Stimulated activated CD8-positive, alpha-beta memory T cell treated with anti-CD3 and anti-CD28 coated beads, Interleukin-15, amount 100 ng/mL, for 48 hours (primary cell): ENCODE results near the gene ANKRD31.
A peak's percentile ranks its signal among the peaks of the same experiment; 100 is the strongest.
"Not testable (repeated sequence)": the region's sequence is repeated elsewhere in the genome, so short reads cannot be mapped to it uniquely, and the experiment has no call there.

Experiments
- DNase-seq, 2 donors: peaks; one replicate each; pipeline ENCODE4 v3.0.0-alpha.2; 2020; ENCODE audit warnings: low read depth in 2 of 2

The ANKRD31 gene, protein sequence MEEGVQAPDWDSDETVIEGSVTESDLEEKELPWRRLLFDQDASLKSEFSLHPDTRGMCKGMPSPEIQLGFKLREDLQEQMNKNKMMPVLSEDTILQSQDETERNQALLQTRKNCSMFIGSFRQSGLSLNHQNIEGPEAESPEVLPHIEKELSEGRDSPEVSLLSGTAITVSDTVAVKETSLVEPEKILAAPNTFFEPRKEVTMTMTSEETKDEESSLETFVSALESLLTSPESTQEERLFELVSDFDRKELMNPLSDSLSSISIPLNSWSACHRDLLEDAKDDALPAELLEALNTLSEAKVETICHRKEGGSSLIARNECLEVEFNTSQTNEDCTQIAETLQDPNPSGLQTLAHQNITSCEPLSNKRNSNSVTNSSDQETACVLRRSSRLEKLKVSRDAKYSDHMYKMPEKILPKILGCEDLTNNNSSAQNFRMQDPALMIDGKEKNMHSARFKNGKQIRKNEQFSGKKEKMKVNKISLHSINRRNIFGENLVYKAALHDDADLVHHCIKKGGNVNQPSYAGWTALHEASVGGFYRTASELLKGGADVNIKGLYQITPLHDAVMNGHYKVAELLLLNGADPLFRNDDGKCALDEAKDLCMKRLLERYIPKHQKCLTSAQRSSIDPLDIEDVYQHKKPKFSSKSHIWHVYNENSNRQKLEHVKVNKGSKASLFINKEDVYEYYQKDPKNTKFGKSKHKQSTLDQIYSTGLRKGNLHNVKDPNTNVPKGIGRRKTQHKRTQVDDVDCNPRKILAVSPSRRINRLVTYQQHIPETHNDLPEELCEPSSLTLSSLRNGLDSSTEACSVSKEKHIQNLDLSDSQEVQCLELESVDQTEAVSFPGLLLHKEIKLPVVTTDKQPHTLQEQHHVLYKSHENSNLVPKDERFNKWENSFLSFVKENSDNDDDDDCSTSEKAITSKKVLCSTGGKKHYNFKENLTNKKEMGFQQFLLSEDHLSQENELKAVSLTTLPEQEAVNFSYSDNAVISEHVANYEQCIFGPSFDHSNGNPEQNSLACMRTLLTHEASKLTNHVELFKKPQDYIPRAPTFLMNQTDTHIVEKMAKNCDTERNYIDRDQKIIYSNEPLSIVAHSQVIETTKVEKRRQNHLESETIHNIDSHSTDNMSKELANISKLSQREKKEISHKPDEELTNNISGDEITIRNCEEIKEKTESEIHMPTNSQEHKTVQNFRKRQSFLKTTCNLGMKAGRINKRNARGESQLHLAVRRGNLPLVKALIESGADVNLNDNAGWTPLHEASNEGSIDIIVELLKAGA (N-terminal part only)

DNA sequence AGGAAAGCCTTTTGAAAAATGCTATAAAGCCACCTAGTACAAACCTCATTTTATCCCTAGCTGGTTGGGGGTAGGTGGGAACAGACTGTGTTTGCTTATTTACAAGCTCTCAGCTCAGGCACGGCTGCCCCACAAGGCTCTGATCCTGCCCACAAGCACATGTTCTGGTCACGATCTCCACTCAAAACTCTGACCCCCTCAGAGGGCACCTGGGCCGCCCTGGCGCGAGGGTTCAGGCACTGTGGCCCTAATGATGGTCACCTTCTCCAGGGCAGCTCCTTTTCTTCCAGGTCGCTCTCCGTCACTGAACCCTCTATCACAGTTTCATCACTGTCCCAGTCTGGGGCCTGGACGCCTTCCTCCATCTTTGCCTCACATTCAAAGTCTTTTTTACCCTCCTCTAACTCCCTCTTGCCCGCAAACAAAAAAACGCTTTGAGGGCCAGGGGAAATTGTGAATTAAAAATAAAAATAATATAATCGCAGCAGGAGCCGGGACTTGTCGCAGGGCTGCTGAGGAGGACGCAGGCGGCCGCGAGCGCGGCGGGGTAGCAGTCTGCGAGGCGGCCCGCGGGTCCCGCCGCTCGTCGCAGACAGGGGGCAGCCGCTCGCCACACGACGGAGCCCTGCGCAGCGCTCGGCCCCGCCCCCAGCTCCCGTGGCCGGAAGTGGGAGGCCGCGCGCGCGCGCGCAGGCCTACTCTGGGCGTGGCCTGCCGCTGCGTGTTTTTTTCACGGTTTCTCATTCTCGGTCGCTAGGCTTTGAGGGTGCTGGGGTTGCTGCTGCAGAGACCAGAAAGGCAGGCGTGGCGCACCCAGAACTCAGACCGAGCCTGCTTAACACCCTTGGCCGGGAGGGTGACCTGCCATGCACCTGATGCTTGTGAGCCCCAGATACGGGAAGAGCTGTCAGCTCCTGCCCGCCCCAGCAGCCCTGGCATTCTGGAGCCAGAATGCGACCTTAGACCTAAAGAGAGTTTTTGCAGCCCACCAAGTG is at the start of gene ANKRD31:
ANKRD31 (minus strand) TSS at position 557 of the 995 bp plus-strand sequence; CDS start at position 365, 192 bp downstream.
- DNase-seq = peak; percentile 79 to 84

DNA sequence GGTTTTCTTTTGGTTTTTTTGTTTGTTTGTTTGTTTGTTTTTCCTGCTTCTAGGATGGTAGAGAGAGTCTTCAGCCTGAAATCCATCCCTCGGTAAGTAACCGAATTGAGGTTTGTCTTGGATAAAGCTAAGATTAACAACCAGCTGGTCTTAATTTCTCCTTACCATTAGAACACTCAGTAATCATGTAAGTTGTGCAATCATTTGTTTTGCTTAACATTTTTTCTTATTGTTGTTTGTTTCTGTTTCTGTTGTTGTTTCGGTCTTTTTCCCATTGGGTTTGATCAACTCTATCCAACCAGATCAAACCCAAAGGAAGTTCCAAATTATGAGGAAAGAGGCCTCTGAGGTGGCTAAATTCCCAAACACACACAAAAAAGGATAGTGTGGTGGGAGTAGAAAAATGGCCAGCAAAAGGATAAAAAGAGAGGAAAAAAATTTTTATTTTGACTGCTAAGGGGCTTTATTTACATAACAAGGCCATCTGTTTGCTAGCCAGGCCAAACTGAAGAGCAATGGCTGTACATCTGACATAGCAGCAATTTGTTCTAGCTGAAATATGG is 49.6 kb upstream of the ANKRD31 start:
- no peak for DNase-seq

DNA sequence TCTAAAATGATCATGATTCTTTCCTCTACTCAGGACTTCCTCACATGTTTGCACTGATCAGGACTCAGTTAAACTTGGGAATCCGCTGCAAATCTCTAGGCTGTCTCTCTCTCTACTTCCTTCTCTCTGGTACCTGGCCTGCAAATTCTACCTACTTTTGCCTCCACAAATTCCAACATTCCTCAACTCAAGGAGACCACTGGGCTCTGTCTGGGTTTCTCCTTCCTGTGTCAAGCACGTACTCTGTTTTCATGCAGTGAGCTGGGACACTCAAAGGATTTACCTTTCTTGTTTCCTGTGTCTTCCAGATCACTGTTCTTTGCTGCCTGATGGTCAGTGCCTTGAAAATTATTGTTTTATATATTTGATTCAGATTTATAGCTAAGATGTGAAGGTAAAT is 45.9 kb upstream of the ANKRD31 start:
- no peak for DNase-seq

DNA sequence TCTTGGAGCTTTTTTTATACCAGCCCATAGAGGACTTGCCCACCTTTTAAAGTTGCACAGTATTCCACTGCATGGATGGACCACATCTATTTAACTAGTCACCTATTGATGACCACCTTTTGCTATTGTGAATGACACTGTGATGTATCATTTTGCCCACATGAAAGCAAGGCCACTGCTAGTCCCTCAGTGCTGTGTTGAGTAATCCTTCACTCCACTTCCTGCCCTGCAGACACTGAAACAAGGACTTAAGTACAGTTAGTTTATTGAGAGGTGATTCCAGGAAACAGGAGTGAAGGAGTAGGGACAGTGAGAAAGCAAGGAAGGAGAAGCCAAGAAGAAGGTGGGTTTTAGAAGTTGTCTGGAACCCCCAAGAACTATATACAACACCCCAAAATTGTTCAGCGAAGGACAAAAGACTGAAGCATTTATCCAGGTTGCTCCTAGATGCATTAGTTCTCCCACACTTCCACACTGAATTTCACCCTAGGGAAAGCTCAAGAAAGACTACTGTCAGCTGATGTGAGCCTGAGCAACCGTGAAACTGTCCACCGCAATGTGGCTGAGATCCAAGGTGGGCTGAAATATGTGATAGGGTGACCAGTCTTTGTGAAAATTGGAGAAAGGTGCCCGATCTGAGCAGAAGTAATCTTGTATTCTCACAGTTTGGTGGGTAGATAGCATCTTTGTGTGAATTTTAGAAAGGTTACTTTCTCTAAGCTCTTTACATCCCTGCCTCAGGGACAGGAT is 45.2 kb upstream of the ANKRD31 start:
- DNase-seq = no peak

DNA sequence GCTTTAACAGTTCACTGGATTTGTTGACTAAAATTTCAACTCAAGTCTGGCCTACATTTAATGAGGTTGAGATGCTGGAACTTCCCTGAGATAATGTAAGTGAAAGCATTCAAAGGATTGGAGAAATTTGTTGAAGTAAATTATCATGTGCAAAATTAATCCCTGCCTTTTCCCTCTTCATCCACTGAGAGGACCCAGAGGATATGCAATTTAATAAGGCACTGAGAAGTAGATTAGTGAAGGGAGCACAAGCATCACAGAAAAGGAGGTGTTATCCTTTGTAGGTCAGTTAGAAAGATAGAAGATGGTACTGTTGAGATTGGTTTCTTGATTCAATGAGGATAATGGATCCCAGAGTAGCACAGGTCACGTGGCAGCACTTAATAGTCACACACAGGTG is 42.6 kb upstream of the ANKRD31 start:
- DNase-seq = no peak

DNA sequence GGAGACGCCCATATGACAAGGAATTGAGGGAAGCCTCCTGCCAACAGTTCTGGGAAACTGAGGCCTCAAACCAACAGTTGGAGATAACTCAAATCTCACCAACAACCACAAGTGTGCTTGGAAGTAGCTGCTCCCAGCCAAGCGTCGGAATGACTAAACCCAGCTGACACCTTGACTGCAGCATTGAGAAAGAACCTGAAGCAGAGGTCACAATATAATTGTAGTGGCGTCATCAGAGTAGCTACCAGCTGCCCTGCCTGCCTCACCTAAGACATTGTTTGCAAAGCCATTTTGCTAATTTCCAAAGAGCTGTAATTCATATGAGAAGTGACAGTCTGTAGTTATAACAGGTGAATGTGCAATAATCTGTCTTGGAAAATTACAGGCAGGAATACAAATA is 40.8 kb upstream of the ANKRD31 start:
- no peak for DNase-seq

DNA sequence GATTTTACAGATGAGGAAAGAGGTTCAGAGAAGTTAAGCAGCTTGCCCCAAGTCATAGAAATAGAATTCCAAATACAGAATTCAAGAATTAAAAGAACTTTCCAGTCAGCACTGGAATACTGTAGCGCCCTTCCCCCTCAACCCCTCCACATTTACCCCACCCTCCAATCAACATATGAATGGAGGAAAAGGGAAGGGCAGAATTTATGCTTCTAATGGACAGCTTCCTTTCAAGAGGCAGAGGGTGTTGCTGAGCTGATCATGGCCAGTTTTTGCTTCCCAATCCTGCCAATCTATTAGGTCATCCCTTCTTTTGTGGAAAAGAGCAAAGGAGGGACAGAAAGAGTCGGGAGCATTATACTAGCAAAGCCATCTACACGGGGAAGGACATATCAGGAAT is 39.1 kb upstream of the ANKRD31 start:
- no peak for DNase-seq

DNA sequence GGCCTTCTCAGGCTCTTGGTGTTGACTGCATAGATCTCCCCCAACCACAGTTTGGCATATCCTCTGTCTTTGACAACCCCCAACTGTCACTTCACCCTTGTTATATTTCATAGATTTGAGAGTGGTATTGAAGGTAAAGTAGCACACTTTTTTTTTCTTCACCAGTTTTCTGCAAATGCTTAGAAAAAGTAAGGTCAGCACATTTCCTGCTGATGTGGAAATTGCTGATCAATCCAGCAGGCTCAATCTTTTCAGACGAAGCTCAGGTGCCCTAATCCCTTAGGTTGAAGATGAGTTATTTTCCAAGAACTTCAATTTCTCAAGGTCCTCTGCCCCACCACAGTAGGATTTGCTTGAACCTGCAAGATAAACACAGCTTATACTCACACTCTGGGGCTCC is 38.5 kb upstream of the ANKRD31 start:
- DNase-seq = no peak

DNA sequence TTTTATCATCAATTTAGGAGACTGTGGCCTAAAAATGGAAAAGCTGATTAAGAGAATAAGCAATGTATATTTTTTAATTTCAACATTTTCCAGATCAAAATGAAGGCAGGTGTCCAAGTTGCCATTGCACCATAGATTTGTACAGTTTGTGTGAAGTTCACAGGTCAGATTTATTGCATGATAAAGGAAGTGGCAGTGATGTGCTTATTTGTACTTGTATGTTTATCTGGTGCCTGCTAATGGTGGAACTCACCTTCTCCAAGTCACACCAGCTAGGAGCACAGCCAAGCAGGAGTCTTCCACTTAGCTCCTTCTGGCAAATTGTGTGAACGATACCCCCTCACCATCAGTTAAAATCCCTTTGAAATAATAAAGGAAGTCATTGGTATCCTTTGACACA is 37.8 kb upstream of the ANKRD31 start:
- no peak for DNase-seq

DNA sequence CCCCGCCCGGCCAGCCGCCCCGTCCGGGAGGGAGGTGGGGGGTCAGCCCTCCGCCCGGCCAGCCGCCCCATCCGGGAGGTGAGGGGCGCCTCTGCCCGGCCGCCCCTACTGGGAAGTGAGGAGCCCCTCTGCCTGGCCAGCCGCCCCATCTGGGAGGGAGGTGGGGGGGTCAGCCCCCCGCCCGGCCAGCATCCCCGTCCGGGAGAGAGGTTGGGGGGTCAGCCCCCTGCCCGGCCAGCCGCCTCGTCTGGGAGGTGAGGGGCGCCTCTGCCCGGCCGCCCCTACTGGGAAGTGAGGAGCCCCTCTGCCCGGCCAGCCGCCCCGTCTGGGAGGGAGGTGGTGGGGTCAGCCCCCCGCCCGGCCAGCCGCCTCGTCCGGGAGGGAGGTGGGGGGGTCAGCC is 33.9 kb upstream of the ANKRD31 start:
- DNase-seq = not testable (repeated sequence)

DNA sequence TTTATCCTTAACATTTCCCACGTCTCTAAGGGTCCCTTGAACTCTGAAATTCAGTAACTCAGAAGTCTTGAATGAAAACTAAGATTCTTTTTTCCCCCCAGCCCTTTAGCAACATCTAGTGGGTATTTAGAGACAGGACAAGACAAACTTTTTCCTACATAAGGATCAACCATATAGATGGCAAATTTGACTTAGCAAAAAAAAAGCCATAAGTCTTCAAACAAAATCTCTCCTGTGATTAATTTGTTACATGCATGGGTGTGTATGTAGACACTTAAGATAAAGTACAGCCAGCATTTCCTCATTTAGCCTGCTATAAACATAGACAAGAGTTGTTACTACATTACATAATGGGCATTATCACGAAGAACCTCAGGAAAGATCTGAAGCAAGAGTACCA is 29.1 kb upstream of the ANKRD31 start:
- no peak for DNase-seq

DNA sequence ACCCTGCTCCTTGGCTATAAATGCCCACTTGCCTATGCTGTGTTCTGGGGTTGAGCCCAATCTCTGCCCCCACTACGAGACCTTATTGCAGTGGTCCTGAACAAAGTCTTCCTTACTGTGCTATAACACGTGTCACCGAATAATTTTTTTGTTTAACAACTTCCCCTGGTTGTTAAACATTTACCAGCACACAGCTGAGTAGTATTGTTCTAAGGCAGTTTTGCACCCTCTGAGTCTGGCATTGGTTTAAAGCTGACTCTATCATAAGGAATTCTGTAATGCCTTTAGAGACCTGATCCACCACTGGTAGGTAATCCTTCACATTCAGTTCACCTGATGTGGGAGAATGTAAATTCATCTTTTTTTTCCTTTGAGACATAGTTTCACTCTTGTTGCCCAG is 25.6 kb upstream of the ANKRD31 start:
- DNase-seq = no peak

DNA sequence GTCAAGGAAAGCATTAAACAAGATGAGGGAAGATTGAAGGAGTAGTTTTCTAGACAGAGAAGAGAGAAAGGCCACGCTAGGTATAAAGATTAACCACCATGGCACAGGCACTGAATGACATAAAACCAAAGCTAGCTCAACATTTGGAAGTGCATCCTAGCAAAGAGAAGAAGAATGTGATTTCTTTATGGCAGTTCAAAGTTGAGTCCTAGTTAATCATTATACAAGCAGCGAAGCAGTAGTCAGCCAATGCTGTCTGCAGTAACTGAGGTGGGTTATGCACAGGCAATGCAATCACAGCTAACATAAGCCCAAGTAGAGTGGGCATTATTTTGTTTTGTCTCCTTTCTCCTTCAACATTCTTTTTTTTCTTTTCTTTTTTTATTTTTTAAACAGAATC is 24.0 kb upstream of the ANKRD31 start:
- DNase-seq = no peak

DNA sequence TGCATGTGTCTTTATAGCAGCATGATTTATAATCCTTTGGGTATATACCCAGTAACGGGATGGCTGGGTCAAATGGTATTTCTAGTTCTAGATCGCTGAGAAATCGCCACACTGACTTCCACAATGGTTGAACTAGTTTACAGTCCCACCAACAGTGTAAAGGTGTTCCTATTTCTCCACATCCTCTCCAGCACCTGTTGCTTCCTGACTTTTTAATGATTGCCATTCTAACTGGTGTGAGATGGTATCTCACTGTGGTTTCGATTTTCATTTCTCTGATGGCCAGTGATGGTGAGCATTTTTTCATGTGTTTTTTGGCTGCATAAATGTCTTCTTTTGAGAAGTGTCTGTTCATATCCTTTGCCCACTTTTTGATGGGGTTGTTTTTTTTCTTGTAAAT is 13.8 kb upstream of the ANKRD31 start:
- DNase-seq = not testable (repeated sequence)

DNA sequence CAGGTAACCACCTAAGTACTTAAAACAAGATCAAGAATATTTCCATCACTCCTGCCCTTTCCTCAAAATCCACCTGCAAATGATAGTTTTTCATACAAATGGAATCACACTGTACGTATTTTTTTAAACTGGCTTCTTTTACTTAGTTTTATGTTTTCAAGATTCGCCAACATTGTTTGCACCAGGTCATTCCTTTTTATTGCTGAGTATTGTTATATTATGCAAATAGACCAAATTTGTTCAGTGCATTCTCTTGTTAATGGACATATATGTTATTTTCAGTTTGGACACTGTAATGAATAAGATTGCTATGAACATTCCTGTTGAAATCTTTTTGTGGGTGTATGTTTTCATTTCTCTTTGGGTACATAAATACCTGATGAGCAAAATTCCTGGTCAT is 8.3 kb upstream of the ANKRD31 start:
- DNase-seq = no peak

DNA sequence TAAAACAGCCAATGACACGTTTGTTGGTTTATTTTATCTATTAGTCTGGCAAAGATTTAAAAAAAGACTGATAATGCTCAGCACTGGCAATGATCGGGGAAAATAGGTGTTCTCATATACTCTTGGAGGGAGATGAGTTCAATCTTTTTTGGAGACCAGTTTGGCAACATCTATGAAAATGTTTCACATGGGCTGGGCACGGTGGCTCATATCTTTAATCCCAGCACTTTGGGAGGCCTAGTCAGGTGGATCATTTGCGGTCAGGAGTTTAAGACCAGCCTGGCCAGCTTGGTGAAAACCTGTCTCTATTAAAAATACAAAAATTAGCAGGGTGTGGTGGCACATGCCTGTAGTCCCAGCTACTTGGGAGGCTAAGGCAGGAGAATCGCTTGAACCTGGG is 6.8 kb upstream of the ANKRD31 start:
- DNase-seq = no peak

DNA sequence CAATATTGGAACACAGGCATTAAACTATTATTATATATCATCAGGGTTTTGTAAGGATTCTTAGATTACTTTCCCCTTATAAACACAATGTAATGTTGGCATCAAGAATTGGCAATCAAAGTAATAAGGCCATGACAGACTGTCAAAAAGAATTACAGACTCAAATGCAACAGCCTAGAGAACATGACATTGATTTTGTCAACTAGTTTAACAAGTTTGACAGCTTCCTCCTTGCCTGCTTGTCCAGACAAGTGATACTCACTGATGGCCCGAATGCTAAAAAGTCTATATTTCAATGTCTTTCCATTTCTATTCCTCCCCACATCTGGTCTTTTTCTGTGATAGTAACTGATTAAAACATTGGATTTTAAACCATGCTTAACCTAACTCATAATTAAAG is 6.4 kb upstream of the ANKRD31 start:
- DNase-seq = no peak

DNA sequence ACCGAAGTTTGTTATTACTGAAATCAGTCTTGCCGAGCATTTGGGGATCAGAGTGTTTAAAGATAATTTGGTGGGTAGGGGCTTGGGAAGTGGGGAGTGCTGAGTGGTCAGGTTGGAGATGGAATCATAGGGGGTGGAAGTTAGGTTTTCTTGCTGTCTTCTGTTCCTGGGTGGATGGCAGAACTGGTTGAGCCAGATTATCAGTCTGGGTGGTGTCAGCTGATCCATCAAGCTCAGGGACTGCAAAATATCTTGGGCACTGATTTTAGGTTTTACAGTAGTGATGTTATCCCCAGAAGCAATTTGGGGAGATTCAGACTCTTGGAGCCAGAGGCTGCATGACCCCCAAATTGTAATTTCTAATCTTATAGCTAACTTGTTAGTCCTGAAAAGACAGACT is 5.4 kb upstream of the ANKRD31 start:
- no peak for DNase-seq

DNA sequence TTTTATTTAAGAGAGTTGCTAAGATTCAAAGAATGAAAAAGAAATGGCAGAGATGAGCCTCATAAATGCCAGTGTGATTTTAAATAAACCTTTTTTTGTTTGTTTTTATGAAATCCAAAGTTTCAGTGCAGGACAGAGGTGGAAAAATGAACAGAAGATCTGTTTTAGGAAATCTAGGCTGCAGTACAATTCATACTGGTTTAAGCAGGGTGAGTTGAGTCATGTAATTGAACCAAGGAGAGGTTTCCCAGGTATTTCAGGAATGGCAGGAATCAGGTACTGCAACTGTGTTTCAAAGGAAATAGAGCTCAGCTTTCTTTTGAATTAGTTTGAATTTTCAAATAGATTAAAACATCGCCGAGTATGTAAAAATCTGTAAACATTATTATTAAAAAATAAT is 3.0 kb upstream of the ANKRD31 start:
- no peak for DNase-seq

DNA sequence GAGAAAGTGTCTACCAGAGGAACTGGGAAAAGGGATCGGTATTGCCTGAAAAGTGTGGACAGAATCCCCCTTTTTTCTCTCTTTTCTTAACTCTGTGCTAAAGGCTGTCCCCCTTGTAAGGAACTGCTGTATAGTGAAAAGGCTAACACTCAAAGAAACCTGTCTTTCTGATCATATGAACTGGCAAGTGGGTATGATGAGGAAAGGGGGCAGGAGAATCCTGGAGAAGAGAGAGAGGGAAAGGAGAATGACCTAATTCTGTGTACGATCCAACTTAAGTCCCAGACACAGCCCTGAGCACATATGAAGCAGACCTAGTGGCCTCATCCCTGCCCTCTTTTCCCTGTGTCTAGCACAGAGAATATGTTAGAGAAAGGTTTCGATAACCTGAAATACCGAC is 967 bp downstream of the ANKRD31 start:
- no peak for DNase-seq
